ENCODE results near the gene BOC. TPM values are rescaled to one million over a fixed set of nuclear protein-coding genes. Genes with fewer than 3 reads are reported as not detected.

BOC gene
- total and polyA plus RNA-seq, 12 donors, result 2.1 to 13.9 (median 4.9) TPM

- ATAC-seq (peak in 7 of 8 donors; percentile 35 to 73 (median 52)), DNase-seq (no peak)
- H3K9me3 ChIP-seq, result no peaks in the 10 kb centered on the region
- peaks cover 0 to 22% (median 0%) of the 10 kb centered on the region in 9 donors for H3K36me3 ChIP-seq
- no peak overlapping the region for H3K4me3 ChIP-seq
- H3K27ac ChIP-seq, result peak overlapping the region in 9 of 10 donors; percentile 26 to 84 (median 65)
- TF ChIP-seq CTCF (IDR thresholded peaks at IDR 0.05), result no peak
- 33 to 36% methylated on average over 7 of the region's 7 CpGs for WGBS, 2 donors
- no peaks in the 10 kb centered on the region for H3K27me3 ChIP-seq
- intact Hi-C loops (cut with DNase I), result no loop called here
- peaks cover 0 to 44% (median 23%) of the 10 kb centered on the region in 9 donors for H3K4me1 ChIP-seq
Observed at GRCh38 chr3:113247675-113248458, 36.5 kb downstream of the BOC start.

GRCh38 chr3:113249111-113249510 lies 37.8 kb downstream of the BOC start:
- H3K36me3 ChIP-seq, result peaks cover 0 to 22% (median 0%) of the 10 kb centered on the region in 9 donors
- 65 to 67% methylated on average over 3 of the region's 3 CpGs for WGBS, 2 donors
- TF ChIP-seq CTCF (IDR thresholded peaks at IDR 0.05), result no peak
- intact Hi-C loops (cut with DNase I), result no loop called here
- no peak for DNase-seq
- no peaks in the 10 kb centered on the region for H3K9me3 ChIP-seq
- H3K27ac ChIP-seq, result peak overlapping the region in 5 of 10 donors; percentile 4 to 84 (median 70)
- H3K4me3 ChIP-seq, result no peak overlapping the region
- peak in 2 of 8 donors; percentile 58 to 65 for ATAC-seq
- peaks cover 0 to 51% (median 23%) of the 10 kb centered on the region in 9 donors for H3K4me1 ChIP-seq
- no peaks in the 10 kb centered on the region for H3K27me3 ChIP-seq

- no peak overlapping the region for H3K4me3 ChIP-seq
- TF ChIP-seq CTCF (IDR thresholded peaks at IDR 0.05), result no peak
- H3K27me3 ChIP-seq, result no peaks in the 10 kb centered on the region
- H3K36me3 ChIP-seq, result peaks cover 0 to 22% (median 0%) of the 10 kb centered on the region in 9 donors
- no peak for DNase-seq
- ATAC-seq, result no peak
- H3K4me1 ChIP-seq, result peaks cover 0 to 52% (median 25%) of the 10 kb centered on the region in 9 donors
- intact Hi-C loops (cut with DNase I), result no loop called here
- WGBS, 2 donors, result 93 to 96% methylated on average over 8 of the region's 8 CpGs
- H3K27ac ChIP-seq, result peak overlapping the region in 2 of 10 donors; percentile 4 to 8
- no peaks in the 10 kb centered on the region for H3K9me3 ChIP-seq
Observed at GRCh38 chr3:113249601-113250000, 38.2 kb downstream of the BOC start.

- H3K4me1 ChIP-seq, result peaks cover 0 to 52% (median 24%) of the 10 kb centered on the region in 9 donors
- TF ChIP-seq CTCF (IDR thresholded peaks at IDR 0.05), result no peak
- 97% methylated on average over 14 of the region's 14 CpGs for WGBS, 2 donors
Observed at GRCh38 chr3:113250566-113250965, 39.2 kb downstream of the BOC start.

More at GRCh38 chr3:113250566-113250965, 39.2 kb downstream of the BOC start:
- intact Hi-C loops (cut with DNase I), result no loop called here
- no peak overlapping the region for H3K27ac ChIP-seq
- peaks cover 0 to 22% (median 0%) of the 10 kb centered on the region in 9 donors for H3K36me3 ChIP-seq
- no peak for ATAC-seq
- H3K27me3 ChIP-seq, result no peaks in the 10 kb centered on the region
- H3K4me3 ChIP-seq, result no peak overlapping the region
- H3K9me3 ChIP-seq, result no peaks in the 10 kb centered on the region
- DNase-seq, result no peak
